Smooth muscle cell of the brain vasculature (primary cell): ENCODE data around the gene MYL5.
A peak's percentile ranks its signal among the peaks of the same experiment; 100 is the strongest.
"Not testable (repeated sequence)": the region's sequence is repeated elsewhere in the genome, so short reads cannot be mapped to it uniquely, and the experiment has no call there.

Source experiments
- DNase-seq: peaks from one replicate; pipeline ENCODE4 v3.0.0-alpha.2; 2012; ENCODE audit warnings: low read depth, low spot score

MYL5 gene

DNA sequence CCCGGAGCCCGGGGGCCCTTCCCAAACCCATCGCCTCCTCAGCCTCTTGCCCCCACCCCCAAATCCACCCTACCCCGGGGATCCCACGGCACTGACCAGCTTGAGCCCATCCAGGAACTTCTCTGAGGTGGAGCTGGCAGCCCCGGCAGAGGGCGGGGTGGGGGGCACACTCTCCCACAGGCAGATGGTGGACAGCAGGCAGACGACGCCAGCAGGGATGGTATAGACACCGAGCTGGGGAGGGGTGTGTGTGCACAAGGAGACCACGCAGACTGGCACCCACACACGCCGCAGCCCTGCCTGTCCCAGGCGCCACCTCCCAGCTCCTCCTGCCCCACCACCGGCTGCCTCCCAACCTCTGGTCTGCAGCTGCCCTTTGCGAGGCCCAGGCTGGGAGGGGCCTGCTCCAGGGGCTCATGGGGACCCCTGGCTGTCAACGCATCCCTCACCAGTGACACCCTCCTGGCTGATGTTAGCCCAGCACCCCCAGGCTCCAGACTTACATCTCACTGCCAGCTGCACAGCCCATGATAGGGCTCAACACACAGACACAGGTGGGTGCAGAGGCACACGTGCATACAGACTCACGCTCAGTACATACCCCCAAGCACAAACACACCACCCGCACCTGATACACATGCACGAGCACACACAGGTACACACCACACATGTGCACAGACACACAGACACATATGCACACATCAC, 10.4 kb downstream of the MYL5 start:
- no peak for DNase-seq

GRCh38 chr4:685679-686412, 11.5 kb downstream of the MYL5 start:
- DNase-seq, result no peak

- no peak for DNase-seq
Measured at GRCh38 chr4:686413-687040, 12.2 kb downstream of the MYL5 start.

- DNase-seq, result peak; percentile 37
Measured at GRCh38 chr4:687048-687970, 13.0 kb downstream of the MYL5 start.

DNA sequence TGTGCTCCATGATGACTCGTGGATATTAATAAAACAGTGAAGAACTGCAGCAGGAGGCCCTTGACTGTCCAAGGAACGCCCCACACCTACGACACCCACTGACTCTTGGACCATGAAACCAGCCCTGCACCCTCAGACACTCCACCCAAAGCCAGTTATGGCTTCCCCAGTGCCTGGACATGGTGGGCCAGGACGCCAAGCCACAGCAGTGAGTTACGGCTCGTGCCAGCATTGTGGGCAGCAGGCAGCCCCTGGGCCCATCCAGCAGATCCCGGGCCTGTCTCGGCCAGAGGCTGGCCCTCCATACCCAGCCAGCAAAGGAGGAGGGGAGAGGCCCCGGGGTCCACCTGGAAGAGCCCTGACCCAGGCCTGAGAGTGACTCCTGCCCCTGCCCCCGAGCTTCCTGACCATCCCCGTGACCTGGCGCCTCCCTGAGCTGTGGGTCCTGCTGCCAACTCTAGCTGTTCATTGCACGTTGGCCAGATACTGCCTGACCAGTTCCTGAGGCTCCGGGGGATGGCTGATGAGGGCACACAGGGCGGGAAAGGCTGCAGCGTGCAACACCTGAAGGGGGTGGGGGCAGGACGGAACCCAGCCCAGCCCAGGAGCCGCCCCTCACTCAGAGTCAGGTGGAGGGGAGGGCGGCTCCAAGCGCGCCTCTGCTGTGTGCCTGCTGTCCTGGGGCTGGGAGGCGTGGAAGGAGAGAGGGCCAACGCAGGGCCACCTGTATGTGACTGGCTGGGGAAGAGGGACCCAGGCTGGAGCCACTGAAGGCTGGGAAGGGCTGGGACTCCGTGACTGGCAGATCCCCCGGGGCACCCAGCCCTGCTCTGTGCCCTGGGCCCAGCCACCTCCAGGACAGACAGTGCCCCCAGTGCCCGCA, 13.9 kb downstream of the MYL5 start:
- no peak for DNase-seq

GRCh38 chr4:688854-689681, 14.7 kb downstream of the MYL5 start, which contains the start of gene SLC49A3:
SLC49A3 (minus strand) TSS chr4:689151; CDS start chr4:689127, 24 bp downstream.
- DNase-seq, result no peak

DNA sequence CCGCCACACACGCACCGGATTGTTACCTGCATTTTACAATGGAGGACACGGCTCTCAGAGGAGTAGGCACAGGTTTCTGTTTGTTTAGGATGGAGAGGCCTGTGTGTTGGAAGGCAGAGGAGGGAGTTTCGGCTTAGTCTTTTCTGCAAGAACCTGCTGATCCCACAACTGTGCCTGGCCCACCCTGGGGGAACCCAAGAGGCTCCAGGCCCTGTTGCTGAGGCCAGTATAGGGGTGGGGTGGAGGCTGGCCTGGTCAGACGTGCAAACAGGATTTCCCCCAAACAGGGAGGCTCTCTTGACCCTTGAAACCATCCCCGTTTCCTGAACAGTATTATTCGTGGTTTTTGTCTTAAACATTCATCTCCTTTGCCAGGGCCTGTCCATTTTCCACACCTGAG, 15.4 kb downstream of the MYL5 start:
- no peak for DNase-seq

DNA sequence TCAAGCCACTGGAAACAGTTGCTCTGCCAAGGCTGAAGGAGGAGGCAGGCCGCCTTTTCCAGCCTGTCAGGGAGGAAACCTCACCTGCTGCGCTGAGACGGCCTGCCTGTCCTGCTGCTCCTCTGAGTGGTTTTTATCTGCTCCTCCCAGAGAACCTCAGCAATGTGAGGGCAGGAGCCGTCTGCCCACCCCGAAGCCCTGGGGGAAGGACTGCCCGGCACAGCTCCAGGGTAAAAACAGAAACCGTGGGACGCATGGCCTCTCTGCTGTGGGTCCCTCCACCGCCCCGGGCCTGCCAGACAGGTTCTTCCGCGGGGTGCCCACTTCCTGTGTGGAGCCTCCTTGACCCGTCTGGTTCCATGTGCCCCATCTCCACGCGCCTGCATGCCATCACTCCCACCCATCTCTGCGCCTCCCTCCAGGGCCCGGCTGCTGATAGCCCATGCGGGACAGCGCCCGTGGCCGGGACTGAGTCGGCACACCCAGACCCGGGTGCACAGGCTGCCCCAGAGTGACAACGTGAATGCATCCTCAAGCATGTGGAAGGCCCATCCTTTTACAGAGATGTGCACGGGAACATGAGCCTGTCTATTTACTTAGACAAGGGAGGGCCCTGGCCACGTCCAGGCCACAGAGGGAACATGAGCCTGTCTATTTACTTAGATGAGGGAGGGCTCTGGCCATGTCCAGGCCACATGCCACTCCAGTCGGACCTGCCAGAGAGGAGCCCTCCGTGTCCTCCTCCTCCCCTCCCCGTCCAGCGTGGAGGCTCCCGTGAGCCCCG, 18.6 kb downstream of the MYL5 start:
- DNase-seq, result no peak

- DNase-seq, result not testable (repeated sequence)
Measured at GRCh38 chr4:694341-694940, 20.1 kb downstream of the MYL5 start.

DNA sequence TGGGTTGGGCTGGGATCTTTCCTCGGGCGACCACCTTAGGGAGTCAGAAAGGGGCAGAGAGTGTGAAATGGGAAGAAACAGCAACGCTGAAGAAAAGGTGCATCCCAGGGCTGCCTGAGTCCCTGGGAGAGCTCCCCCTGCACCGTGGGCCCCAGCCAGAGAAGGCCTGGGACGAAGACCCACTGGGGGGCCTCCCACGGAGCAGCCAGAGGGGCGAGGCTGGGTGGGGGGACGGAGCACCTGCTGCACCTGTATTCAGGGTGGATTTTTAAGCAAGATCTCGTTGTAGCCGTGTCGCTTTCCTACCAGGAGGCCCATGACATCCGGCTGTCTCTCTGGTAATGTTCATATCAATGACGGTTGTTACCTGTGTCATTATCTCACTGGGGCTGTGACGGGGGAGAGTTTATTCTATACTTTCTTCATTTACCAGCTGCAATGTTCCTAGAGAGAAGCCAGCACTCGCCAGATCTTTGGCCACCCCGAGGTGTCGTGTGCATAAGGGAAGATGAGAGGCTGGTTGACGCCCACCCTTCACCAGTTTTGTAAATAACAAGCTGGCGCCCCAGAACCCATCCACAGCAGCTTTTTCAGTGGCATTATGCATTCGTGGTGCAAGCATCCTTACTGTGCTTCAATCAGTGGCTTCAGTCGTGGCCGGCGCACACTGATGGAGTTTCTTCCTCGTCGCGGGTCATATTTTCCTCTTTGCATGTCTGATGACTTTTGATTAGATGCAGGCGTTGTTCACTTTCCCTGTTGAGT, 25.7 kb downstream of the MYL5 start:
- no peak for DNase-seq

DNA sequence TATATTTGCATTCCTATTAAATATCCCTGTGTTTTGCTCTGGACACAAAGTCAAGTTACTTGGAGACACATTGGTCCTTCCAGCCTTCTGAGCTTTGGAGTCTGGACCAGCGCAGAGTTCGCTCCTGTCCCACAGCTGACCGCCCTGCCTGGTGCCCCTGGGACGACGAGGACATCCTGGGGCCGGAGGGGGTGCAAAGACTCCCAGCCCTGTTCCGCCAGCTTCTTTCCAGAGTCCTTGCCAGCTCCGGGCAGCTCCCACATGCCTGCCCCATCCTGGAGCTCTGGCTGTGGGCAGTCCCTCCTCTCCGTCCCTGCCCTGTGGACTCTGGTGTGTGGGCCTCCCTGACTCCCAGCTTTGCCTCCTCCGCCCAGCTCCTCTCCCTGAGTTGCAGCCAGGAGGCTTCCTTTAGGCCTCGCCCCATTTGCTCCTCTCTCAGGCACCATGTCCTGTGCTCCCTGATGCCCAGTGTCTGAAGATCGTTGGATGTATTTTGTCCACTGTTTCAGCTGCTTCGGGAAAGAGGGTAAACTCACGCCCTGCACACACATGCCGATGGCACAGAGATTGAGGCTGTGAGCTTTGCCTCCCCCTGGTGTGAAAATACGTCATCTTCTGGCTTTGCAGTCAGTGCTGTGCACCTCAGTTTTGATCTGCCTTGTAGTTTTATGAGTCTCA, 26.4 kb downstream of the MYL5 start:
- DNase-seq, result no peak

DNA sequence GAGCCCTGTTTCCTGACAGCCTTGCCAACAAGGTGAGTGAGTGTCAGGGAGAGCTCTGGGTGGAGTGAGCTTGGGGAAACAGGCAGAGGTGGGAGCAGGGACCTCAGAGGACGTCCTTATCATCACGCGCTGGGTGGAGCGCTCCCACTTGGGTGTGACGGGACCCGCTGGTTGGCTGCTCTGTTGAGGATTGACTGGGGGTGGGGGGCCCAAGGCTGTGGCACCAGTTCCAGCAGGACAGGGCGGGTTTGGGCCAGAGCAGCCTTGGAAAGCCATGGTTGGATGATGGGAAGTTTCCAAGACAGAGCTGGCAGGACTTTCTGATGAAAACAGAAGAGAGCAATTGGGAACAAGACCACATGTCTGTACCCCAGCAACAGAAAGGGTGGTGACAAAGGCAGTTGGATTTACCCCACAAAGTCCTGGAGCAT, 28.3 kb downstream of the MYL5 start:
- DNase-seq, result no peak

DNA sequence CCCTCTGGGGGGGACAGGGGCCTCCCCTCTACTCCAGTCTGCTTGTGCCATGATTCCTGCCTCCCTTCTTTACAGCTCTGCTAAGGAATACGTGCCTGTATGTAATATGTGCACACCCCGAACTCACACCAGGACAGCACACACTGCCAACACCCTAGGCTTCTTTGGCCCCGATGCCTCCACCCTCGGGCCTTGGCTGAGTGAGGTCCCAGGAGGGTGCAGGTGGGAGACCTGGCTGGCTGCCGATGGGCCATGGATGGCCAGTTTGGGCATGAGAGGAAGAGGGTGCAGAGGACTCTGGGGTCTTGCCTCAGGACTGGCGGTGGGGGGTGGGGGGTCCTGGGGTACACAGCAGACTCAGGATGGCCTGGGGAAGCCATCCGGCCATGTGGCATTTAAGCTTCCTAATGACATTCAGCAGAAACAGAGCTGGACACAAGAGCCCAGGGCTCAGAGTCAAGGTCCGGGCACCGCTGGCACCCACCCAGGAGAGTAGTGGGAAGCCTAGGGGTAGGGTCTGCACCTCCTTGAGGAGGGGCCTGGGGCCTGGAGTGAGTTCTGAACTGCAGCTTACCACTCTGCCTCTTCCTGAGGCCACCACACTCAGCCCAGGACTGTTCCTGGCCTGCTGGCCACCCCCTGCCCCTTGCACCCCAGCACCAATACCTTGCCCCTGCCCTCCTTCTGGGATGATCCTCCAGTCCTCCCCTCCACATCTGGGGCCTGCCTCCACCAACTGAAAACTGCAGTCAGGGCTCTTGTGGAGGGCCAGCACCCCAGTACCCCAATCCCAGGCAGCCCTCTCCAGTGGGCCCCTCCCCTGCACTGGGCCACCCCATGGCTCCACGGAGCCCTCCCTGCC, 29.2 kb downstream of the MYL5 start:
- DNase-seq, result no peak

GRCh38 chr4:704198-704891, 30.0 kb downstream of the MYL5 start:
- DNase-seq, result no peak

DNA sequence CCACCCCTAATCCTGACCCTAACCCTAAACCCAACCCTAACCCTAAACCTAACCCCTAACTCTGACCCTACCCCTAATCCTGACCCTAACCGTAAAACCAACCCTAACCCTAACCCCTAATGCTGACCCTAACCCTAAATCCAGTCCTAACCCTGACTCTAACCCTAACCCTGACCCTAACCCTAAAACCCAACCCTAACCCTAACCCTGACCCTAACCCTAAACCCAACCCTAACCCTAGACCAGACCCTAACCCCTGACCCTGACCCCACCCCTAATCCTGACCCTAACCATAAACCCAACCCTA, 30.6 kb downstream of the MYL5 start:
- no peak for DNase-seq
